Gastrocnemius medialis (tissue), 4 donors: ENCODE measurements around the gene KATNBL1. TPM values are rescaled to one million over a fixed set of nuclear protein-coding genes. Genes with fewer than 3 reads are reported as not detected.
"Not testable (repeated sequence)": the region's sequence is repeated elsewhere in the genome, so short reads cannot be mapped to it uniquely, and the experiment has no call there.

Experiments used
- ATAC-seq, 2 donors: fragments of 150-250 bp; one replicate each; pipeline ENCODE4 v1.9.1; 2016
- DNase-seq, 2 donors: peaks; one replicate each; pipeline ENCODE4 v3.0.0-alpha.2; 2019
- H3K27ac ChIP-seq, 4 donors: fragments of 200-600 bp; sonication (generic); 1 replicate in 1 of 4; 2 replicates in 3 of 4; pipeline ENCODE4 v1.5.1; 2016 to 2018; ENCODE audit warnings: mild to moderate bottlenecking in 2 of 4, moderate library complexity in 1 of 4
- H3K27me3 ChIP-seq, 3 donors: fragments of 200-600 bp; sonication (generic) in 2 of 3; 1 replicate in 1 of 3; 2 replicates in 2 of 3; pipeline versions ENCODE4 v1.5.1 to v1.6.0; 2016 to 2019; ENCODE audit warnings: mild to moderate bottlenecking in 1 of 3, moderate library complexity in 1 of 3
- H3K36me3 ChIP-seq, 2 donors: fragments of 200-600 bp; sonication (generic) in 1 of 2; one replicate each; pipeline ENCODE4 v1.5.1; 2017 to 2018
- H3K4me1 ChIP-seq, 2 donors: fragments of 200-600 bp; sonication (generic) in 1 of 2; one replicate each; pipeline ENCODE4 v1.5.1; 2016 to 2017; ENCODE audit warnings: mild to moderate bottlenecking in 2 of 2
- H3K4me3 ChIP-seq, 4 donors: fragments of 200-600 bp; sonication (generic) in 3 of 4; 1 replicate in 1 of 4; 2 replicates in 3 of 4; pipeline ENCODE4 v1.5.1; 2016 to 2019; ENCODE audit warnings: mild to moderate bottlenecking in 2 of 4
- H3K9me3 ChIP-seq, 3 donors: fragments of 200-600 bp; sonication (generic) in 2 of 3; 1 replicate in 1 of 3; 2 replicates in 2 of 3; pipeline ENCODE4 v1.5.1; 2016 to 2019
- CTCF ChIP-seq, 5 experiments: fragments of 450-650 bp in 3 of 5; fragments of 200-600 bp in 2 of 5; sonication (generic) in 2 of 5; IDR thresholded peaks in 4 of 5; conservative IDR thresholded peaks in 1 of 5; 1 replicate in 4 of 5; 2 replicates in 1 of 5; pipeline ENCODE4 v1.5.1; 2016 to 2019; ENCODE audit warnings: antibody characterized with exemption in 5 of 5, mild to moderate bottlenecking in 3 of 5, moderate library complexity in 3 of 5
- POLR2A ChIP-seq, 2 donors: fragments of 450-650 bp; IDR thresholded peaks; one replicate each; pipeline ENCODE4 v1.6.1; 2017; ENCODE audit warnings: antibody characterized with exemption in 2 of 2, mild to moderate bottlenecking in 2 of 2, moderate library complexity in 2 of 2
- in situ Hi-C, 4 donors: fragments of 200-750 bp; cut with MboI; loops; one replicate each; pipeline versions ENCODE4 v1.15.0 to v1.8.0; 2017; ENCODE audit warnings: low sequenced_read_pairs in 4 of 4
- intact Hi-C: fragments of 100-400 bp; cut with DNase I; formaldehyde crosslinking; loops from one replicate; pipeline ENCODE4 v1.15.1; 2023; ENCODE audit warnings: low total_unique reads
- total RNA-seq, 4 donors: library from RNA; depleted of rRNA; stranded (reverse); fragments of >200 nt; gene quantifications; one replicate each; pipeline versions ENCODE4 v1.1.0 to v1.2.3, GENCODE V29; 2016

Gene KATNBL1
- total RNA-seq, 4 donors from 2014 or later = 9.2 to 24.9 (median 12.3) TPM

- TF ChIP-seq CTCF (IDR thresholded peaks at IDR 0.05 in 4 of 5, conservative IDR thresholded peaks at IDR 0.05 in 1 of 5) = no peak
- TF ChIP-seq POLR2A (IDR thresholded peaks at IDR 0.05) = no peak
- H3K4me1 ChIP-seq = no peaks in the 10 kb centered on the region
- H3K36me3 ChIP-seq = no peaks in the 10 kb centered on the region
- ATAC-seq = no peak
- intact Hi-C loops = no loop called here
- H3K4me3 ChIP-seq = no peak overlapping the region
- in situ Hi-C loops = no loop called here
- no peak overlapping the region for H3K27ac ChIP-seq
- no peak for DNase-seq
- H3K27me3 ChIP-seq = no peaks in the 10 kb centered on the region
- no peaks in the 10 kb centered on the region for H3K9me3 ChIP-seq
Observed at GRCh38 chr15:34182942-34183341, 27.0 kb downstream of the KATNBL1 start.

- no peaks in the 10 kb centered on the region for H3K27me3 ChIP-seq
- no peak overlapping the region for H3K27ac ChIP-seq
- H3K4me3 ChIP-seq = no peak overlapping the region
- H3K9me3 ChIP-seq = no peaks in the 10 kb centered on the region
- TF ChIP-seq CTCF (IDR thresholded peaks at IDR 0.05 in 4 of 5, conservative IDR thresholded peaks at IDR 0.05 in 1 of 5) (no peak), POLR2A (IDR thresholded peaks at IDR 0.05) (no peak)
- DNase-seq (no peak), ATAC-seq (no peak)
- intact Hi-C loops (no loop called here), in situ Hi-C loops (no loop called here)
- no peaks in the 10 kb centered on the region for H3K36me3 ChIP-seq
- H3K4me1 ChIP-seq = no peaks in the 10 kb centered on the region
Observed at GRCh38 chr15:34179234-34179633, 30.7 kb downstream of the KATNBL1 start.

GRCh38 chr15:34165987-34166573 lies 43.8 kb downstream of the KATNBL1 start:
- intact Hi-C loops, H3K4me3 ChIP-seq, H3K27me3 ChIP-seq, H3K9me3 ChIP-seq, in situ Hi-C loops, DNase-seq, H3K4me1 ChIP-seq, H3K36me3 ChIP-seq, ATAC-seq, H3K27ac ChIP-seq: not testable (repeated sequence)

GRCh38 chr15:34161329-34161963 lies 48.5 kb downstream of the KATNBL1 start:
- intact Hi-C loops = no loop called here
- H3K4me1 ChIP-seq = no peaks in the 10 kb centered on the region
- H3K36me3 ChIP-seq = peaks cover 0 to 9% of the 10 kb centered on the region in 2 donors
- DNase-seq (no peak), ATAC-seq (no peak)
- H3K9me3 ChIP-seq = no peaks in the 10 kb centered on the region
- no peak overlapping the region for H3K27ac ChIP-seq
- no peak overlapping the region for H3K4me3 ChIP-seq
- in situ Hi-C loops = no loop called here
- TF ChIP-seq CTCF (IDR thresholded peaks at IDR 0.05 in 4 of 5, conservative IDR thresholded peaks at IDR 0.05 in 1 of 5) (no peak), POLR2A (IDR thresholded peaks at IDR 0.05) (no peak)
- H3K27me3 ChIP-seq = no peaks in the 10 kb centered on the region

- H3K36me3 ChIP-seq = peaks cover 0 to 9% of the 10 kb centered on the region in 2 donors
- no peaks in the 10 kb centered on the region for H3K4me1 ChIP-seq
- no peaks in the 10 kb centered on the region for H3K27me3 ChIP-seq
- H3K4me3 ChIP-seq = no peak overlapping the region
- H3K9me3 ChIP-seq = no peaks in the 10 kb centered on the region
- no peak for DNase-seq
- no peak for TF ChIP-seq POLR2A (IDR thresholded peaks at IDR 0.05)
- TF ChIP-seq CTCF (IDR thresholded peaks at IDR 0.05 in 4 of 5, conservative IDR thresholded peaks at IDR 0.05 in 1 of 5) = no peak
- intact Hi-C loops = no loop called here
- in situ Hi-C loops = no loop called here
- ATAC-seq = no peak
- H3K27ac ChIP-seq = no peak overlapping the region
Observed at GRCh38 chr15:34160735-34161134, 49.2 kb downstream of the KATNBL1 start.
